Activated CD8-positive, alpha-beta memory T cell treated with anti-CD3 and anti-CD28 coated beads, Interleukin-2, amount 50 U/mL, for 1 hour (primary cell): ENCODE results near the gene CHKA.

ENCODE experiments used
- DNase-seq: peaks from one replicate; pipeline ENCODE4 v3.0.0-alpha.2; 2020; ENCODE audit errors: extremely low read depth

Gene CHKA

GRCh38 chr11:68121067-68121899 lies at the start of gene CHKA:
Gene CHKA, minus strand, starts transcription at chr11:68121388. Its CDS starts 211 bp downstream, at chr11:68121177.
- DNase-seq, result peak; percentile 50

GRCh38 chr11:68169442-68169841 lies 48.3 kb upstream of the CHKA start:
- DNase-seq, result no peak

DNA sequence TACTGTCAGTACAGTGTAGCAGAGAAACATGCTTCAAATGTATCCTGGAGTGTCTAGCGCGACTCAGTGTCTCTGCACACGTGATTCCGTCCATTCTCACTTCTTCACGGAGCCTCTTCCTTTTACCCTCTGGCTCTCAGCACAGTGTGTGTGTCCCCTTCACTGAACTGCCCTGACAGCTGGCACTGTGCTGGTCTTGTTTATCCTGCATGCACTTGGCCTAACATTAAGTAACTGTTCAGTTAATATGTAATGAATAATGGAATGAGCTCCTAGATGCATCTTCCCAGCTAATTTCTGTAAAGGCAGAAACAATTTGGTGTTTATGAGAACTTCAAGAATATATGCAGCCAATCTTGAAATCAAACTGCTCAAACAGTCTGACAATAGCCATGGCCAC lies 47.5 kb upstream of the CHKA start:
- no peak for DNase-seq

GRCh38 chr11:68167474-68167873 lies 46.3 kb upstream of the CHKA start:
- DNase-seq, result no peak

DNA sequence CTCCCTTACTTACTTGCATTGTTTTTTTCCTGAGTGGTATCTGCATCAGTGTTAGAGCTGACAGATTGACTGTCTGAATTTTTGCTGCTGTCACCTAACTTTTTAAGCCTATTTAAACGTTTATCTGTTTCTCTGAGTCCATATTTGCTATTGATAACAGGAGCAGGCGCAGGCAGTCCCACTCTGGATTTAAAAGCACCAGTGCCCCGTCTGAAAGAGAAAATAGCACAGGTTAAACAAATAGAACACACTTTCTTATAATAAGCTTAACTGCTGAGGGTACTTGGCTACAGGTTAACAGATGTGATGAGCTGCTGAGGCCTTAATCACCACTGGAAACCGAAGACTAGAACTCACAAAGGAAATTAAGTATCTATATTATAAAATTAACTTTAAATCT lies 45.8 kb upstream of the CHKA start:
- no peak for DNase-seq

DNA sequence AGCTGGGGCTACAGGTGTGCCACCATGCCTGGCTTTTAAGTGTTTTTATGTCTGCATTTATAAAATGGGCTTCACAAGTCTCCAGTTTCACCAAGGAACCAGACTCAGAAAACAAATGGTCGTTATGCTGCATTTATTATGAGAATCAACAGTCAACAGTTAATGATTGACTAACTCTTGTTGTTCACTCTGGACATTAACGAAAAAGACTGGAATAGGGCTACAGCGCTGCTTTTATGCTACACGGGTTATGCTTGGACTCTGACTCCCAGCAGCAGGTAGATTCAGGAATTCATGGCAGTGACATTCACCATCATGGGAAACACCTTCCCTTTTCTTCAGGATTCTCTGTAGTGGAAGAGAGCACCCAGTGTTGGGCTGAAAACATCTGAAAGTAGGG lies 44.4 kb upstream of the CHKA start:
- no peak for DNase-seq

GRCh38 chr11:68164437-68164836 lies 43.2 kb upstream of the CHKA start:
- no peak for DNase-seq

DNA sequence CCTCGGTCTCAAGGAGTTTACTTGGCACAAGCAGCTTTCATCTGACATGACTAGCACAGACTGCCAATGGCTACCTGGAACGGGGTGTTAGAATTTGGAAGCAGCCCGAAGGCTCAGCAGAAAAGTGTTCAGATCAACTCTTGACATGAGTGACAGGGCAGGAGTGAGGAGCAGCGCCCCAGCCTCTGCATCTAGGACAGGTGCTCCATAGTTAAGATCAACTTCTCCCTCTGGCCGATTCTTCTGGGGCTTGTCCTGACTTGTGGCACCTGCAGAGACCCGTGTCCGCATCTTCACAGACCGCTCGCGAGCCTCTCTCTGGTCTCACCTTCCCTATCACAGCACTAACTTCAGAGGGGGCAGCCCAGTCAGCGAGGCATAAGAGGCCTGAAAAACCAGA lies 42.5 kb upstream of the CHKA start:
- DNase-seq, result no peak

DNA sequence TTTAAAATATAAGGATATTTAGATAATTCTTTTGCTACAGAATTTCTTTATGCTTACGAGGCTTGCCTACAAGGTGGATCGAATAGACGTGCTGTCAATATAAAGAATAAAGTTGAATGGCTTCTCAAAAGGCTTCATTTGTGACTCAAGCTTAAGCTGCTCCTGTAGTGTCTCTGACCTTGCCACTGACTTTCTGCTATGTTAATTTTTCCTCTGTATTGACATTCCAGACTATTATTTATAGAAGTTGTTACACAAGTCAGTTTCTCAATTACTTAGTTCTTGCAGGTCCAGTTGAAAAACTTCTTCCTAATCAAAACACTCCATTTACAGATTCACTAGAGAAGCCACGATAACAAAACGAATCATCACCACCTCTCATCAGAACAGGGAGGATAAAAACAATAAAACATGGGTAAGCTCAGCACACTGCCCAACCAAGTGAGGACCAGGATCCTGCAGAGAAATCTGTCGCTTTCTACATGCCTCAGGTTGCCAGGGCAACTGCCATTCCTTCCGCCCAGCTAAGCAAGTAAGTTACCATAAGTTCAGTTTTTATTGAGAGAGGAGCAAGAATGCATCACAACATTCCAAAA lies 39.0 kb upstream of the CHKA start:
- DNase-seq, result no peak

- no peak for DNase-seq
These were observed 38.5 kb upstream of the CHKA start for GRCh38 chr11:68159665-68160064.

GRCh38 chr11:68159161-68159560 lies 38.0 kb upstream of the CHKA start:
- no peak for DNase-seq

DNA sequence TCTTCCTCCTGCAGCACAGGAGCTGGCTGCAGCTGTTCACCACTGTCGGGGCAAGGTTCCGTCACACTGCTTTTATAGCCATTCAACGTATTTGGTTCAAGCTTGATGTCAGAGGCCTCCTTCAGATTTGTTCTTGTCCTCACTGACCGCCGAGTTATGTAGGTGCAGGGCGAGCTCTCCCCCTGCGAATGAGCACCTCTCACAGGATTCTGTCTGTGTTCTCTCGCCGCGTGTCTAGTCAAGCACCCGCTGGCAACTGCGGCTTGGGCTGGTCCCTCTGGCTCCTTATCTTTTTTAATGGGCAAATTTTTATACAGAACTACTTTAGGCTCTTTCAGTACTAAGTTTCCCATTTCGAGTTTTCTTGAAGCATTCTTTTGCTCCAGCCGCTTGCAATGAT lies 37.4 kb upstream of the CHKA start:
- DNase-seq, result no peak

DNA sequence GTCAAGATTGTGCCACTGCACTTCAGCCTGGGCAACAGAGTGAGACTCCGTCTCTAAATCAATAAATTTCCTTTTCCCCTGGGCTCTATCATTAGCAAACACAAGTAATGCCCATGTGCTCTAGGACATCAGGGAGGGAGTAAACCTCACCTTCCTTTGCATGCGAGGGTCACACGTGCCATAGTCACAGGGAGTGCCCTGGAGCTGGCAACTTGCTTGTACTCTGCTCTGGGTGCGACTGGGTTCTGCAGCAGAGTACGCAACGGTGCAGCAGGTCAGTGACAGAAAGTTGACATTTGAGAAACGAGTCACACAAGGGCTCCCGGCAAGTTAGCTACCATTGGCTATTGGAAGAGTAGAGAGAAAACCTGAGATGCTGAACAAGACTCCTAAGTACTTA lies 32.6 kb upstream of the CHKA start:
- DNase-seq, result no peak

DNA sequence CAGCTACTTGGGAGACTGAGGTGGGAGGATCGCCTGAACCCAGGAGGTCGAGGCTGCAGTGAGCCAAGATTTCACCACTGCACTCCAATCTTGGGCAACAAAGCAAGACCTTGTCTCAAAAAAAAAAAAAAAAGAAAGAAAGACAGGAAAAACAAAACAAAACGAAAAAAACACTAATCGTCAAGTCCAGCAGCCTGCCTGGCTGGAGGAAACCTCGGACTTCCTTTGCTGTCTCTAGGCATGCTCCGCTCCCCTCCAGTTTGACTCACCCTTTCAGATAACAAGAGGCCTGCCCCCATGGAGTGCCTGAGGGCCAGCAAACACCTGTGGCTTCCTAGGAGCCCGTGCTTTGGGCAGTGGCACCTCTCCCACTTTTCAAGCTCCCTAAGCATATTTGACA lies 28.8 kb upstream of the CHKA start:
- no peak for DNase-seq

DNA sequence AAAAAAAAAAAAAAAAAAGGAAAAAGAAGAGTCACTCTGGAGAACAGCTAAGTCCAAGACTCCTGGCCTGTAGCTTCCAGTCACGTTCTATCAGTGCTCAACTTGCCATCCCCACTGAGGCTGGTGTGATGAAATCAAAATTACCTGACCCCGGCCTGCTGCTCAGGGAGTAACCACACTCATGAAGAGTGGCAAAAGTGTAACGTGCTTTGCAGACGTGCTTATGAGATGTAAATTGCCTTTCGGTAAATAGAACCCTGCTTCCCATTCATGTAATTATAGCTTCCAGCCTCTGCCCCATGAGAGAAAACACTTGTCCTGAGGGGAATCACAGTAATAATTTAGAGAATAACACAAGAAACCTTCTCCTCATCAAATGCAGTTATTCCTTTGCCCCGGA lies 28.2 kb upstream of the CHKA start:
- no peak for DNase-seq

DNA sequence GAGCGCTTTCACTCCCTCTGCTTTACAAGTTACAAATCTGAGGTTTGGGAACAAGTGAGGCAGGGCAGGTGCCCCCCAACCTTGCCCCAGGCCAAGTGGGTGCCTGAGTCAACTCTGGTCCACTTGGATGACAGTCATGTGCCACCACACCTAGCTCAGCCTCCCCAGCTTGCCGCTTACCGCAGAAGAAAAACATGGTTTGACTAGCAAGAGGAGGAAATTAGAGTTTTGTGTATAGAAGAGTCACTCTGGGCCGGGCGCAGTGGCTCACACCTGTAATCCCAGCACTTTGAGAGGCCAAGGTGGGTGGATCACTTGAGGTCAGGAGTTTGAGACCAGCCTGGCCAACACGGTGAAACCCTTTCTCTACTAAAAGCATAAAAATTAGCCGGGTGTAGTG lies 27.7 kb upstream of the CHKA start:
- DNase-seq, result no peak

DNA sequence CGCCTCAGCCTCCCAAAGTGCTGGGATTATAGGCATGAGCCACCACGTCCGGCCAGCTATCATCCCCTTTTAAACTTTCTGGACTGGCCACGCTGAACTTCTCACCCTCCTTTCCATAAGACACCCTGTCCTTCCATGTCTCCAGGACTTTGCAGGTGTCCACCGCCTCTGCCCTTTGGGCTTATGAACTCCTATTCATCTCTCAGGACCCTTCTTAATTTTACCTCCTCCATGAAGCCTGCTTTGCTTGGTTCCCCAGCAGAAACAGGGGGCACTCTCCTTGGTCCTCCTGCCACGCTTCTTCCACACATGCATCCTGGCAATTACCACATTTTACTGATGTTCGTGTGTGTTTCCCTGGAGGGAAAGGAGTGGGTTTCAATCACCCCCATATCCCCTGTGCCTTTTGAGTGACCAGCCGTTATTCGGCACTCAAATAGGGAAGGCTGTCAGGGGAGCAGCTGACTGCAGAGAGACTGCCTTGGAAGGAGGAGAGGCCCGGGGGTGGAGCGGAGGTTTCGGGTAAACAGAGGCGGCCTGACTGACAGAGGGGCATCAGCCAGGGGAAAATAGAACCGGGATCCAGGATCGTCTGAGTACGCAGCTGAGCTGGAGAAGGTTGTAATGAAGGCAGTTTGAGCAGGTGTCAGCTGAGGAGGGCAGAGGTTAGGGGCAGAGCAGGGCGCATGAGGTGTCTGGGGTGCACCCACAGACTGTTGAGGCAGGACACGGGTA lies 27.1 kb upstream of the CHKA start:
- no peak for DNase-seq

- DNase-seq, result no peak
These were observed 25.7 kb upstream of the CHKA start for GRCh38 chr11:68146704-68147474.

DNA sequence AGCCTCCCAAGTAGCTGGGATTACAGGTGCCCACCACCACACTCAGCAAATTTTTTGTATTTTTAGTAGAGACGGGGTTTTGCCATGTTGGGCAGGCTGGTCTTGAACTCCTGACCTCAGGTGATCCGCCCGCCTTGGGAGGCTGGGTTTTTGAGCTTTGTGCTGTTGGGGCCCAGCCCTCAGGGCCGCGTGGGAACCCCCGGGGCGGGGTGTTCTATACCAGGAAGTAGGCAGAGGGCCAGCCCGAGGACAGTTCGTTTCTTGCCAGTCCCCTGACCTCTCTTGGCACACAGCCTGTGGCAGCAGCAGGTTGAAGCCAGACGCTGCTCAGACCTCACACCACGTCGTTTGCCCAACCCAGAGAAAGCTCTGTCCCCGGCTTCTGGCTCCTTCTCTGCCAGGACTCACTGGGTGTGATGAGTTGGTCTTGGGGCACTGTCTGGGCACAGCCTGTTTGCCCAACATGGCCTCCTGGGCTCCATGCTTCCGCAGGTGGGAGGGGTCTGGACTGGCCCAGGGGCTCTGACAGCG lies 24.9 kb upstream of the CHKA start:
- no peak for DNase-seq

- DNase-seq, result no peak
These were observed 24.1 kb upstream of the CHKA start for GRCh38 chr11:68145120-68145866.

- no peak for DNase-seq
These were observed 22.1 kb upstream of the CHKA start for GRCh38 chr11:68143310-68143689.
